H1 (cell line): ENCODE data around the gene LOC128125822.

ENCODE experiments used
- POLR2A ChIP-seq, 2 experiments: IDR thresholded peaks; 1 replicate in 1 of 2; 2 replicates in 1 of 2; pipeline ENCODE4 v1.6.1; 2011; ENCODE audit warnings: low read depth in 2 of 2, low read length in 2 of 2, mild to moderate bottlenecking in 2 of 2; ENCODE audit errors: control extremely low read depth in 1 of 2
- SP4 ChIP-seq: IDR thresholded peaks from 2 replicates; pipeline ENCODE4 v1.6.1; 2012; ENCODE audit warnings: low read length, inconsistent platforms
- SUZ12 ChIP-seq: fragments of 200-600 bp; sonication (generic); IDR thresholded peaks from 2 replicates; pipeline ENCODE4 v1.6.1; 2012; ENCODE audit warnings: mild to moderate bottlenecking, inconsistent platforms, low read length, moderate library complexity, mixed read lengths
- TF ChIP-seq, protein P1 (sequence below), 3 experiments: IDR thresholded peaks; 1 replicate in 2 of 3; 2 replicates in 1 of 3; pipeline versions ENCODE4 v1.5.1 to v1.6.1; 2011; ENCODE audit warnings: low read length in 3 of 3, mild to moderate bottlenecking in 3 of 3, inconsistent platforms in 2 of 3, low read depth in 1 of 3, moderate library complexity in 1 of 3; ENCODE audit not compliant: insufficient read depth in 1 of 3; ENCODE audit errors: control extremely low read depth in 1 of 3

DNA sequence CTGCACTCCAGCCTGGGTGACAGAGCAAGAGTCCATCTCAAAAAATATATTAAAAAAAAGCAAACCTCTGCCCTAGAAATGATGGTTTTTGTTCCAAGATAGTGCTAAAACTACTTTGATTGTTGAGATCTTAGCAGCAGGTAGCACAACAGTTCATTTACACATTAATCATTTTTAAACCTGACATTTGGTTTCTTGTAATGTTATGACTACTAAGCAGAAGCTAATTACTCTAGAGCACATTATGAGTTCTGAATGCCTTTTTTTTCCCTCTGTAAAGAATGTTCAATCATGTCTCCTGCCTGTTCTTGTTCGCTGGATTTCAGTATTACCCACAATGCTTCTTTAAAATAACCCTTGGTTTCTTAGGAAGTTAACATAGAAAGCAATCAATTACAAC is 38.7 kb downstream of the LOC128125822 start:
- TF ChIP-seq, protein P1, sequence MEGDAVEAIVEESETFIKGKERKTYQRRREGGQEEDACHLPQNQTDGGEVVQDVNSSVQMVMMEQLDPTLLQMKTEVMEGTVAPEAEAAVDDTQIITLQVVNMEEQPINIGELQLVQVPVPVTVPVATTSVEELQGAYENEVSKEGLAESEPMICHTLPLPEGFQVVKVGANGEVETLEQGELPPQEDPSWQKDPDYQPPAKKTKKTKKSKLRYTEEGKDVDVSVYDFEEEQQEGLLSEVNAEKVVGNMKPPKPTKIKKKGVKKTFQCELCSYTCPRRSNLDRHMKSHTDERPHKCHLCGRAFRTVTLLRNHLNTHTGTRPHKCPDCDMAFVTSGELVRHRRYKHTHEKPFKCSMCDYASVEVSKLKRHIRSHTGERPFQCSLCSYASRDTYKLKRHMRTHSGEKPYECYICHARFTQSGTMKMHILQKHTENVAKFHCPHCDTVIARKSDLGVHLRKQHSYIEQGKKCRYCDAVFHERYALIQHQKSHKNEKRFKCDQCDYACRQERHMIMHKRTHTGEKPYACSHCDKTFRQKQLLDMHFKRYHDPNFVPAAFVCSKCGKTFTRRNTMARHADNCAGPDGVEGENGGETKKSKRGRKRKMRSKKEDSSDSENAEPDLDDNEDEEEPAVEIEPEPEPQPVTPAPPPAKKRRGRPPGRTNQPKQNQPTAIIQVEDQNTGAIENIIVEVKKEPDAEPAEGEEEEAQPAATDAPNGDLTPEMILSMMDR (IDR thresholded peaks at IDR 0.05; ENCODE audit: control extremely low read depth in 1 of 3, insufficient read depth in 1 of 3, low read depth in 1 of 3, low read length in 3 of 3), result no peak
- TF ChIP-seq SUZ12, result no peak
- no peak for TF ChIP-seq POLR2A (IDR thresholded peaks at IDR 0.05; ENCODE audit: control extremely low read depth in 1 of 2, low read depth in 2 of 2, low read length in 2 of 2)
- TF ChIP-seq SP4, result no peak
